GM23338 (cell line): ENCODE measurements around the gene MPL.

Experiments used
- EZH2 ChIP-seq: fragments of 200-600 bp; sonication (generic); IDR thresholded peaks from one replicate; pipeline ENCODE4 v1.8.0; 2017; ENCODE audit warnings: antibody characterized with exemption, mild to moderate bottlenecking, low read depth; ENCODE audit not compliant: unreplicated experiment
- EZH2phosphoT487 ChIP-seq: fragments of 200-600 bp; sonication (generic); IDR thresholded peaks from one replicate; pipeline ENCODE4 v1.8.1; 2018; ENCODE audit warnings: antibody characterized with exemption; ENCODE audit not compliant: unreplicated experiment
- JUNB ChIP-seq: IDR thresholded peaks from one replicate; pipeline ENCODE4 v1.6.1; 2016; ENCODE audit warnings: antibody characterized with exemption; ENCODE audit not compliant: unreplicated experiment
- POLR2AphosphoS5 ChIP-seq: IDR thresholded peaks from 2 replicates; pipeline ENCODE4 v1.6.1; 2016; ENCODE audit warnings: antibody characterized with exemption, low read depth
- ZNF462 ChIP-seq: fragments of 250-450 bp; sonication (Bioruptor Pico); IDR thresholded peaks from 2 replicates; pipeline ENCODE4 v1.5.0; 2020; ENCODE audit warnings: mild to moderate bottlenecking, moderate library complexity
- TF ChIP-seq, protein P1 (sequence below), 2 experiments: fragments of 200-600 bp in 1 of 2; sonication (generic) in 1 of 2; conservative IDR thresholded peaks; 2 replicates each; pipeline versions ENCODE4 v1.5.1 to v1.6.1; 2016 to 2017; ENCODE audit warnings: antibody characterized with exemption in 2 of 2, low read depth in 2 of 2, mild to moderate bottlenecking in 2 of 2, moderate library complexity in 1 of 2
- TF ChIP-seq, protein P2 (sequence below): IDR thresholded peaks from one replicate; pipeline ENCODE4 v1.6.1; 2018; ENCODE audit warnings: antibody characterized with exemption; ENCODE audit not compliant: unreplicated experiment
- TF ChIP-seq, protein P3 (sequence below): IDR thresholded peaks from 2 replicates; pipeline ENCODE4 v1.6.1; 2016; ENCODE audit warnings: antibody characterized with exemption

GRCh38 chr1:43305461-43305860 is 32.2 kb upstream of the MPL start:
- TF ChIP-seq, protein P1, sequence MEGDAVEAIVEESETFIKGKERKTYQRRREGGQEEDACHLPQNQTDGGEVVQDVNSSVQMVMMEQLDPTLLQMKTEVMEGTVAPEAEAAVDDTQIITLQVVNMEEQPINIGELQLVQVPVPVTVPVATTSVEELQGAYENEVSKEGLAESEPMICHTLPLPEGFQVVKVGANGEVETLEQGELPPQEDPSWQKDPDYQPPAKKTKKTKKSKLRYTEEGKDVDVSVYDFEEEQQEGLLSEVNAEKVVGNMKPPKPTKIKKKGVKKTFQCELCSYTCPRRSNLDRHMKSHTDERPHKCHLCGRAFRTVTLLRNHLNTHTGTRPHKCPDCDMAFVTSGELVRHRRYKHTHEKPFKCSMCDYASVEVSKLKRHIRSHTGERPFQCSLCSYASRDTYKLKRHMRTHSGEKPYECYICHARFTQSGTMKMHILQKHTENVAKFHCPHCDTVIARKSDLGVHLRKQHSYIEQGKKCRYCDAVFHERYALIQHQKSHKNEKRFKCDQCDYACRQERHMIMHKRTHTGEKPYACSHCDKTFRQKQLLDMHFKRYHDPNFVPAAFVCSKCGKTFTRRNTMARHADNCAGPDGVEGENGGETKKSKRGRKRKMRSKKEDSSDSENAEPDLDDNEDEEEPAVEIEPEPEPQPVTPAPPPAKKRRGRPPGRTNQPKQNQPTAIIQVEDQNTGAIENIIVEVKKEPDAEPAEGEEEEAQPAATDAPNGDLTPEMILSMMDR (conservative IDR thresholded peaks at IDR 0.05; ENCODE audit: low read depth in 2 of 2) = no peak
- TF ChIP-seq, protein P2, sequence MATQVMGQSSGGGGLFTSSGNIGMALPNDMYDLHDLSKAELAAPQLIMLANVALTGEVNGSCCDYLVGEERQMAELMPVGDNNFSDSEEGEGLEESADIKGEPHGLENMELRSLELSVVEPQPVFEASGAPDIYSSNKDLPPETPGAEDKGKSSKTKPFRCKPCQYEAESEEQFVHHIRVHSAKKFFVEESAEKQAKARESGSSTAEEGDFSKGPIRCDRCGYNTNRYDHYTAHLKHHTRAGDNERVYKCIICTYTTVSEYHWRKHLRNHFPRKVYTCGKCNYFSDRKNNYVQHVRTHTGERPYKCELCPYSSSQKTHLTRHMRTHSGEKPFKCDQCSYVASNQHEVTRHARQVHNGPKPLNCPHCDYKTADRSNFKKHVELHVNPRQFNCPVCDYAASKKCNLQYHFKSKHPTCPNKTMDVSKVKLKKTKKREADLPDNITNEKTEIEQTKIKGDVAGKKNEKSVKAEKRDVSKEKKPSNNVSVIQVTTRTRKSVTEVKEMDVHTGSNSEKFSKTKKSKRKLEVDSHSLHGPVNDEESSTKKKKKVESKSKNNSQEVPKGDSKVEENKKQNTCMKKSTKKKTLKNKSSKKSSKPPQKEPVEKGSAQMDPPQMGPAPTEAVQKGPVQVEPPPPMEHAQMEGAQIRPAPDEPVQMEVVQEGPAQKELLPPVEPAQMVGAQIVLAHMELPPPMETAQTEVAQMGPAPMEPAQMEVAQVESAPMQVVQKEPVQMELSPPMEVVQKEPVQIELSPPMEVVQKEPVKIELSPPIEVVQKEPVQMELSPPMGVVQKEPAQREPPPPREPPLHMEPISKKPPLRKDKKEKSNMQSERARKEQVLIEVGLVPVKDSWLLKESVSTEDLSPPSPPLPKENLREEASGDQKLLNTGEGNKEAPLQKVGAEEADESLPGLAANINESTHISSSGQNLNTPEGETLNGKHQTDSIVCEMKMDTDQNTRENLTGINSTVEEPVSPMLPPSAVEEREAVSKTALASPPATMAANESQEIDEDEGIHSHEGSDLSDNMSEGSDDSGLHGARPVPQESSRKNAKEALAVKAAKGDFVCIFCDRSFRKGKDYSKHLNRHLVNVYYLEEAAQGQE = no peak
- TF ChIP-seq, protein P3, sequence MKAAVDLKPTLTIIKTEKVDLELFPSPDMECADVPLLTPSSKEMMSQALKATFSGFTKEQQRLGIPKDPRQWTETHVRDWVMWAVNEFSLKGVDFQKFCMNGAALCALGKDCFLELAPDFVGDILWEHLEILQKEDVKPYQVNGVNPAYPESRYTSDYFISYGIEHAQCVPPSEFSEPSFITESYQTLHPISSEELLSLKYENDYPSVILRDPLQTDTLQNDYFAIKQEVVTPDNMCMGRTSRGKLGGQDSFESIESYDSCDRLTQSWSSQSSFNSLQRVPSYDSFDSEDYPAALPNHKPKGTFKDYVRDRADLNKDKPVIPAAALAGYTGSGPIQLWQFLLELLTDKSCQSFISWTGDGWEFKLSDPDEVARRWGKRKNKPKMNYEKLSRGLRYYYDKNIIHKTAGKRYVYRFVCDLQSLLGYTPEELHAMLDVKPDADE = no peak
- TF ChIP-seq POLR2AphosphoS5 (no peak), EZH2 (no peak), ZNF462 (CRISPR knock-in tag) (no peak), JUNB (no peak), EZH2phosphoT487 (no peak)
